ENCODE measurements around the gene SP1. TPM values are rescaled to one million over a fixed set of nuclear protein-coding genes. Genes with fewer than 3 reads are reported as not detected.

SP1 gene
- total RNA-seq, 1 experiment from 2014 or later, result 76.8 TPM

DNA sequence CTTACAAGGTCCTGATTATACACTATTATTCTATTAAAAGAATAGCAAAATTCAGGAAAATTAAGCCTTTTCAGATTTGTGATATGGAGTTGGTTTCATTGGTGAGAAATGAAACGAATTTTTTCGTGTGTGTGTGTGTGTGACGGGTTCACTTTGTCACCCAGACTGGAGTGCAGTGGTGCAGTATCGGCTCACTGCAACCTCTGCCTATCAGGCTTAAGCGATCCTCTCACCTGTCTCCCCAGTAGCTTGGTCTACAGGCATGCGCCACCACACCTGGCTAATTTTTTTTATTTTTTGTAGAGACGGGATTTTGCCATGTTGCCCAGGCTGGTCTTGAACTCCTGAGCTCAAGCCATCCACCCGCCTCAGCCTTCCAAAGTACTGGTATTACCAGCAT, 81.6 kb downstream of the SP1 start:
- peaks cover 3% of the 10 kb centered on the region for H3K79me2 ChIP-seq (ENCODE audit: insufficient read depth, low read length)
- H3K36me3 Mint-ChIP-seq (ENCODE audit: insufficient read depth in 1 of 3, low read depth in 3 of 3), result peaks cover 80 to 96% (median 94%) of the 10 kb centered on the region in 3 experiments
- WGBS (ENCODE audit: extremely low coverage, insufficient read length, low lambda C conversion rate), result 100% methylated on average over 2 of the region's 8 CpGs
- no peaks in the 10 kb centered on the region for H3K27me3 Mint-ChIP-seq (ENCODE audit: low read depth)
- TF ChIP-seq, protein P1, sequence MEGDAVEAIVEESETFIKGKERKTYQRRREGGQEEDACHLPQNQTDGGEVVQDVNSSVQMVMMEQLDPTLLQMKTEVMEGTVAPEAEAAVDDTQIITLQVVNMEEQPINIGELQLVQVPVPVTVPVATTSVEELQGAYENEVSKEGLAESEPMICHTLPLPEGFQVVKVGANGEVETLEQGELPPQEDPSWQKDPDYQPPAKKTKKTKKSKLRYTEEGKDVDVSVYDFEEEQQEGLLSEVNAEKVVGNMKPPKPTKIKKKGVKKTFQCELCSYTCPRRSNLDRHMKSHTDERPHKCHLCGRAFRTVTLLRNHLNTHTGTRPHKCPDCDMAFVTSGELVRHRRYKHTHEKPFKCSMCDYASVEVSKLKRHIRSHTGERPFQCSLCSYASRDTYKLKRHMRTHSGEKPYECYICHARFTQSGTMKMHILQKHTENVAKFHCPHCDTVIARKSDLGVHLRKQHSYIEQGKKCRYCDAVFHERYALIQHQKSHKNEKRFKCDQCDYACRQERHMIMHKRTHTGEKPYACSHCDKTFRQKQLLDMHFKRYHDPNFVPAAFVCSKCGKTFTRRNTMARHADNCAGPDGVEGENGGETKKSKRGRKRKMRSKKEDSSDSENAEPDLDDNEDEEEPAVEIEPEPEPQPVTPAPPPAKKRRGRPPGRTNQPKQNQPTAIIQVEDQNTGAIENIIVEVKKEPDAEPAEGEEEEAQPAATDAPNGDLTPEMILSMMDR (conservative IDR thresholded peaks at IDR 0.05), result no peak
- peaks cover 18% of the 10 kb centered on the region for H3K79me1 ChIP-seq (ENCODE audit: insufficient read depth, low read depth, low read length, poor library complexity, severe bottlenecking)
- no peak overlapping the region for H3K56ac ChIP-seq (ENCODE audit: insufficient read length, low read depth, low read length)
- DNase-seq, result no peak
- H2AFZ ChIP-seq (ENCODE audit: low read length), result no peak overlapping the region
- no peaks in the 10 kb centered on the region for H3K9me3 ChIP-seq (ENCODE audit: control insufficient read depth, low read depth, low read length)
- no peak overlapping the region for H4K91ac ChIP-seq (ENCODE audit: insufficient read length, low read depth, low read length)
- H3K23me2 ChIP-seq (ENCODE audit: insufficient read length, low read depth, low read length, poor library complexity, severe bottlenecking), result no peaks in the 10 kb centered on the region
- H4K5ac ChIP-seq (ENCODE audit: insufficient read length, low read depth, low read length), result no peak overlapping the region
- H3K4me1 Mint-ChIP-seq, result peaks cover 48 to 71% of the 10 kb centered on the region in 2 experiments
- no peaks in the 10 kb centered on the region for H3K9me3 Mint-ChIP-seq
- H3K4me2 ChIP-seq (ENCODE audit: insufficient read depth, insufficient read length, low read length), result no peak overlapping the region
- H3K4me3 Mint-ChIP-seq, result no peak overlapping the region; a peak in 2 of 5 replicates
- H3K27me3 ChIP-seq (ENCODE audit: insufficient read depth, low read length), result no peaks in the 10 kb centered on the region
- no peak overlapping the region for H3K18ac ChIP-seq (ENCODE audit: insufficient read length, low read depth, low read length)
- H4K20me1 ChIP-seq (ENCODE audit: control insufficient read depth, insufficient read depth, insufficient read length), result no peaks in the 10 kb centered on the region
- H2AK5ac ChIP-seq (ENCODE audit: insufficient read length, low read length), result no peak overlapping the region
- no peak overlapping the region for H3T11ph ChIP-seq (ENCODE audit: low read length)
- no peak overlapping the region for H3K9ac ChIP-seq (ENCODE audit: extremely low read depth, insufficient read length, low read length)
- H3K14ac ChIP-seq (ENCODE audit: insufficient read depth, low read length), result no peak overlapping the region
- H2BK15ac ChIP-seq (ENCODE audit: low read depth, low read length), result no peak overlapping the region
- H2BK20ac ChIP-seq (ENCODE audit: low read depth, low read length, poor library complexity, severe bottlenecking), result no peak overlapping the region
- no peak overlapping the region for H2BK12ac ChIP-seq (ENCODE audit: insufficient read length, low read depth, low read length)
- H3K27ac ChIP-seq (ENCODE audit: insufficient read length, low read depth, low read length), result no peak overlapping the region
- H3K27ac Mint-ChIP-seq, result peak overlapping the region in 1 of 3 experiments; percentile 87; a peak in 1 of 7 replicates
- H2BK120ac ChIP-seq (ENCODE audit: low read depth, low read length, poor library complexity, severe bottlenecking), result no peak overlapping the region
- no peak overlapping the region for H4K8ac ChIP-seq (replicated peaks; ENCODE audit: insufficient read length, low read depth, low read length)
- H3K23ac ChIP-seq (ENCODE audit: insufficient read length, low read depth, low read length), result no peak overlapping the region
- no peak overlapping the region for H2BK5ac ChIP-seq (ENCODE audit: insufficient read length, low read length)
- no peaks in the 10 kb centered on the region for H3K4me1 ChIP-seq (ENCODE audit: insufficient read depth, low read length)
- no peak overlapping the region for H3K4ac ChIP-seq (ENCODE audit: low read depth, low read length)

Data from H9 (cell line).